Brain microvascular endothelial cell (primary cell): ENCODE results near the gene ITPRIP.

Source experiments
- DNase-seq: peaks from one replicate; pipeline ENCODE4 v3.0.0-alpha.2; 2020
- H3K27ac ChIP-seq: fragments of 250-450 bp; sonication (Bioruptor Pico); 2 replicates; pipeline ENCODE4 v1.5.1; 2020; ENCODE audit warnings: mild to moderate bottlenecking, moderate library complexity
- H3K27me3 ChIP-seq: fragments of 250-450 bp; sonication (Bioruptor Pico); replicated peaks from 2 replicates; pipeline ENCODE4 v1.5.1; 2020; ENCODE audit warnings: mild to moderate bottlenecking
- H3K36me3 ChIP-seq: fragments of 250-450 bp; sonication (Bioruptor Pico); replicated peaks from 2 replicates; pipeline ENCODE4 v1.5.1; 2020; ENCODE audit warnings: mild to moderate bottlenecking
- H3K4me3 ChIP-seq: 2 replicates; pipeline ENCODE4 v1.5.1; 2011; ENCODE audit warnings: low read depth, mild to moderate bottlenecking, control low read depth, low read length, moderate library complexity
- in situ Hi-C: cut with HindIII; loops from 2 replicates; pipeline ENCODE4 v1.10.0; 2017; ENCODE audit warnings: low sequenced_read_pairs, low pct_ligation_motif_present
- TF ChIP-seq, protein P1 (sequence below): IDR thresholded peaks from 2 replicates; pipeline ENCODE4 v1.5.1; 2011; ENCODE audit warnings: low read depth, mild to moderate bottlenecking, moderate library complexity, low read length, control low read depth, inconsistent platforms; ENCODE audit errors: missing control alignments

Gene ITPRIP

GRCh38 chr10:104333728-104334373 lies 4.4 kb downstream of the ITPRIP start:
- peaks cover 41% of the 10 kb centered on the region for H3K36me3 ChIP-seq
- peak overlapping the region; percentile 98 for H3K27ac ChIP-seq
- no peaks in the 10 kb centered on the region for H3K27me3 ChIP-seq
- peak overlapping the region; percentile 24 for H3K4me3 ChIP-seq
- in situ Hi-C loops = no loop called here
- no peak for DNase-seq
- TF ChIP-seq, protein P1, sequence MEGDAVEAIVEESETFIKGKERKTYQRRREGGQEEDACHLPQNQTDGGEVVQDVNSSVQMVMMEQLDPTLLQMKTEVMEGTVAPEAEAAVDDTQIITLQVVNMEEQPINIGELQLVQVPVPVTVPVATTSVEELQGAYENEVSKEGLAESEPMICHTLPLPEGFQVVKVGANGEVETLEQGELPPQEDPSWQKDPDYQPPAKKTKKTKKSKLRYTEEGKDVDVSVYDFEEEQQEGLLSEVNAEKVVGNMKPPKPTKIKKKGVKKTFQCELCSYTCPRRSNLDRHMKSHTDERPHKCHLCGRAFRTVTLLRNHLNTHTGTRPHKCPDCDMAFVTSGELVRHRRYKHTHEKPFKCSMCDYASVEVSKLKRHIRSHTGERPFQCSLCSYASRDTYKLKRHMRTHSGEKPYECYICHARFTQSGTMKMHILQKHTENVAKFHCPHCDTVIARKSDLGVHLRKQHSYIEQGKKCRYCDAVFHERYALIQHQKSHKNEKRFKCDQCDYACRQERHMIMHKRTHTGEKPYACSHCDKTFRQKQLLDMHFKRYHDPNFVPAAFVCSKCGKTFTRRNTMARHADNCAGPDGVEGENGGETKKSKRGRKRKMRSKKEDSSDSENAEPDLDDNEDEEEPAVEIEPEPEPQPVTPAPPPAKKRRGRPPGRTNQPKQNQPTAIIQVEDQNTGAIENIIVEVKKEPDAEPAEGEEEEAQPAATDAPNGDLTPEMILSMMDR = no peak

GRCh38 chr10:104333032-104333727 lies 5.1 kb downstream of the ITPRIP start:
- peak overlapping the region; percentile 98 for H3K27ac ChIP-seq
- in situ Hi-C loops = no loop called here
- DNase-seq = no peak
- TF ChIP-seq, protein P1 = no peak
- H3K4me3 ChIP-seq = peak overlapping the region; percentile 24
- peaks cover 41% of the 10 kb centered on the region for H3K36me3 ChIP-seq
- no peaks in the 10 kb centered on the region for H3K27me3 ChIP-seq

- Histone ChIP-seq H3K36me3 (peaks cover 38% of the 10 kb centered on the region), H3K4me3 (peak overlapping the region; percentile 24), H3K27me3 (no peaks in the 10 kb centered on the region), H3K27ac (peak overlapping the region; percentile 98)
- no peak for DNase-seq
- in situ Hi-C loops = no loop called here
- TF ChIP-seq, protein P1 = no peak
Measured at GRCh38 chr10:104332243-104333031, 5.8 kb downstream of the ITPRIP start.

- Histone ChIP-seq H3K27ac (peak overlapping the region; percentile 98), H3K36me3 (peaks cover 34% of the 10 kb centered on the region), H3K27me3 (no peaks in the 10 kb centered on the region), H3K4me3 (peak overlapping the region; percentile 31)
- TF ChIP-seq, protein P1 = no peak
- DNase-seq = peak; percentile 77
- in situ Hi-C loops = no loop called here
Measured at GRCh38 chr10:104331208-104331838, 6.9 kb downstream of the ITPRIP start.

- Histone ChIP-seq H3K27ac (peak overlapping the region; percentile 98), H3K4me3 (peak overlapping the region; percentile 31), H3K27me3 (no peaks in the 10 kb centered on the region), H3K36me3 (peaks cover 35% of the 10 kb centered on the region)
- peak; percentile 82 for DNase-seq
- TF ChIP-seq, protein P1 = no peak
- in situ Hi-C loops = no loop called here
Measured at GRCh38 chr10:104330168-104331110, 7.8 kb downstream of the ITPRIP start.
